T-helper 22 cell (primary cell): Measurements from ENCODE around the gene OR56A4.

Experiments used
- DNase-seq: peaks from one replicate; pipeline ENCODE4 v3.0.0-alpha.2; 2020; ENCODE audit warnings: low read depth

The OR56A4 gene

DNA sequence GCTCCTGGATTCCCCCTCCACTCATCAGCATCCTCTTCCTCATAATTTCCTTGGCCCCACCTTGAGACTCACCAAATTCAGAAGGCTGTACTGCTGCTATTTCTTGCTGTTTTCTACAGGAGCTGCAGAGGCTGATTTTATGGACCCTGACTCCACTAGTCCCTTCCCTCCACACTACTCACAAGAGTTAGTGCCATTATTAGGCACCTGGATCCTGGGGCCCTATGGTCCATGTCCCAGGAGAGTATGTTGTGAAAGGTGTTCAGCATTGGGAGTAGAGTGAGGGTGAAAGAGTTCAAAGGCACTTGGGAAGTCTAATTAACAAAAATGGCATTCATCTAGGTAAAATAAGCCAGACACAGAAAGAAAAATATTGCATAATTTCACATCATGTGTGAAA lies at the start of gene OR56A4:
OR56A4 (minus strand) TSS at position 101 of the 400 bp plus-strand sequence. CDS start 3,954 bp downstream, outside the sequence.
- DNase-seq = no peak

GRCh38 chr11:6055569-6055968 lies 48.8 kb upstream of the OR56A4 start:
- DNase-seq = no peak

DNA sequence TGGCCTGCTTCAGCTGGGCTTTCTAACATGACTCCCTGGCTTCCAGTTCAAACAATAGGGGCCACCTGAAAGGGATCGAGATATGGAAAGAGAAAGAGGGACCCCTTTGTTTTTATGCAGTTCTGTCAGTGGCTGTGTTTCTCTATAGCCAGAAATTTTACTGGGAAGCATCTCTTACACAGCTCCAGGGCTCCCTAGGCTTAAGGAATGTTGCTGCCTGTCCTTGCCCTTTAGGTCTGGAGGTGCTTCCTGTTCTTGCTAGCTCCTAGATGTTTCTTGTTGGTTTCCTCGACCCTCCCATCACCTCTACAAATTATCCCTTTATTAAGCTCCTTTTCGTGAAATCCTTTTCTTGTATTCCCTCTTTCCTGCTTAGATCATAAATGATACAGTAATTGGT lies 45.6 kb upstream of the OR56A4 start:
- no peak for DNase-seq

- no peak for DNase-seq
These were observed 34.1 kb upstream of the OR56A4 start for GRCh38 chr11:6040874-6041273.

DNA sequence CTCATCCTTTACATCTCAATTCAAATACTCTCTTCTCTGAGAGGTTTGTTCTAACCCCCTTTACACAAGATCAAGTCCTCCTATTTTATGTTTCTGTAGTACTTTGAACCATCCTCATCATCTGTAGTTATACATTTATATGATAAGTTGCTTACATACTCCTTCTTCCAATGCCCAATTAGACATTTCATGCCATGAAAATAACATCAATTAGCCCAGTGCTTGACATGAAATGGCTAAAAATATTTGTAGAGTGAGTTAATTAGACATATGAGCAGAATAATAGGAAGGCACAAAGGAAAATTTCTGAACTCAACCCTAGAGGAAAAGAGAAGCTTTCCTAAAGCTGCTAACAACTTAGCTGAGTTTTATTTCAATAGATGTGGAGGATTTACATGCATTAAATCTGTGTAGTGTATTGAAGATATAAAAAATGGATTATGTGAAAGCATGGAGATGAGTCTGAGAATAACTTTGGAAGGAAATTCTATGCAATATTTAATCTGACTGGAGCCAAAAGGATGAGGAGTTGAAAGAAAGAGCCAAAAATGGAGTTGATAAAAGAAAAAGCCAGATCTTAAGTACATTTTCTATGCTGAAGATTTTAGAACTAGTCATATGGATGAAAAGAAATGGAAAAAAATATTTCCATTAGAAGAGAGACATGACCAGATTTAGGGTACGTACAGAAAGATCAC lies 24.1 kb upstream of the OR56A4 start, which contains the start of gene OR56A1:
OR56A1 (minus strand) TSS at position 51 of the 698 bp plus-strand sequence. CDS start 3,066 bp downstream, outside the sequence.
- no peak for DNase-seq

GRCh38 chr11:6027501-6027900 lies 20.8 kb upstream of the OR56A4 start:
- no peak for DNase-seq

GRCh38 chr11:6025056-6025455 lies 18.3 kb upstream of the OR56A4 start:
- DNase-seq = no peak

DNA sequence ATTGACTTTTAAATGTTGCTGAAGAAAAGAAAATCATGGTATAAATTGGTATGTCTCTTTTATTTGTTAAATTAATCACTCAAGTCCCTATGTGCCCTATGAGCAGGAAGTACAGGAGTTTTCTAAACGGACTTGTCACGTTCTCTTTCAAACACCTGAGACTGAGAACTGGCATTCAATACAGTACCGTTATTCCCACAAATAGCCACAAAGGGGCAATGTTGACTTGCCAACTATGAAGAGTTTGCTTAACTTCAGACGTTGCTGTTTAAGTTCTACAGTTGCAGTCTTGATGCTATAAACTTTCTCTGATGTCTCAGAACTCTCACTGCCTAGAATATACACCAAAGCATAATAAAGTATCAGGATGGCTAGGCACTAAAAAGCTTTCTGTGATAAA lies 16.2 kb upstream of the OR56A4 start:
- no peak for DNase-seq

DNA sequence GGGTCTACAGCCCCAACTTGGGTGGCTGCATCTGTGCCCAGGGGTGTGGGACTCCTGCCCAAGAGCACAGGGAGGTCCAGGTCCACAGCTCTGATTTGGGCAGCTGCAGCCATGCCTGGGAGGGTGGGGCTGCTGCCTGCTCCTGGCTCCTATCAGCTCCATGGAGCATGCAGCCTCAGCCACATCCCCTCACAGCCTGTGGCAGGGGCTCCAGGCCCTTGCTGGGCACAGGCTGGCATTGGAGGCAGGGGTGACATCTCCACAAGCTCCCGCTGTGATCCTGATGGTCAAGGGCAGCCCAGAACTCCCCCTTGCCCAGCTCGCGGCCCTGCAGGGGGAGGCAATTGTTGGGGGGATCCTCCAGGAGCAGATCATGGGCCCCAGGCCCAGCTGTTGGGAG lies 6.3 kb upstream of the OR56A4 start:
- no peak for DNase-seq

DNA sequence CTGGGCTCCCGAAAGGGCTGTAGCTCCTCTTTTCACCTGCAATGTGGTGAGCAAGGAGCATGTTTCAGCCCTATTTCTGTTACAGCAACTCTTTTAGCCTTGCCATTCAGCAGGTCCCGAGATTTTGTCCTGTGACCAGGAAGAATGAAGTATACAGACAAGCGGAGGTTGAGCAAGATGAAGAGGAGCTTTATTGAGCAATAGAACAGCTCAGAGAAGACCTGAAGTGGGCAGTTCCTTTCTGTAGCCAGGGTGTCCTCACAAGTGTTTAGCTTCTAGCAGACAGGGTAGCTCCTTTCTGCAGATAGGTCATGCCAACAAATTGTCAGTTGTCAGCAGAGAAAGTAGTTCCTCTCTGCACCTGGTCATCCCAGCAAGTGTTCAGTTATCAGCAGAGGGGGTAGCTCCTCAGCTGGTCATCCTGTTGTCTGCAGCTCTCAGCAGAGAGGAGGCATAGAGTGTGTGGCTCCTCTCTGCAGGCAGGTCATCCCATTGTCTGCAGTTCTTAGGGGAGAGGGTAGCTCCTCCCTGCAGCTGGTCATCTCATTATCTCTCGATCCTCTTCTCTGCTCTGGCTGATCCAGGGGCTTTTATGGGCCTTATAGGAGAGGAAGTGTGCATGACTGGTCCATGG lies 5.4 kb upstream of the OR56A4 start:
- DNase-seq = no peak

- no peak for DNase-seq
These were observed 351 bp downstream of the OR56A4 start for GRCh38 chr11:6006395-6006794.

DNA sequence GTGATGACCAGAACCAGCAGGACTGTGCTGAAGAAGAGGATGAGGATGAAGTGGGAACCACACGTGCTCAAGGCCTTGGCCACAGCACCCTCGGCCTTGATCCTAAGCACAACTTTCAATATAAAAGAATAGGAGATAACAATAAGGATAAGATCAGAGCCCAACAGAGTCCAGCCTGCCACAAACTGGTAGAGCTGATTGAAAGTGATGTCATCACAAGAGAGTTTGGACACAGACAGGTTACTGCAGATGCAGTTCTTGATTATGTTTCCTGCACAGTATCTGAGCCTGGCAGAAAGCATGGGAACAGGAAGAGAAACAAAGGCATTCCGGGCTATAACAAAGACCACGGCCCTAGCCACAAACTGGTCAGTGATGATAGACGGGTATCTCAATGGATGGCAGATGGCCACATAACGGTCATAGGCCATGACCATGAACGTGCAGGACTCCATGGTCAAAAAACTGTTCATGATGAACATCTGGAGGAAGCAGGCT lies 4.5 kb downstream of the OR56A4 start:
- DNase-seq = no peak

DNA sequence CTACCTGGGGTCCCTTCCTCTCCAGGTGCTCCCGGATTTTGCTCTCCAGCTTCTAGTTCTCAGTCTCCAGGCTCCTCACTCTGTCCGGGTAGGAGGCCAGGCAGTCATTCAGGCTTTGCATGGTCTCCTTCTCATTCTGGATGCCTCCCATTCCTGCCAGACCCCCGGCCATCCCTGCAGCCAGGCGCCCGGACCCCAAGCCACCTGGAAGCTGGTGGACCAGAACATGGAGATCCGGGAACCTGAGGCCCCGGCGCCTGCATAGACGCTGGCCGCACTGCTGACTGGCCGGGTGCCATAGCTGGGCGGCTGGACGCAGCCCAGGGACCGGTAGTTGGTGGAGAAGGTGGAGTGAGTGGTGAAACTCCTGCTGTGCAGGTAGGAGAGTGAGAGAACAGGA lies 12.0 kb downstream of the OR56A4 start:
- DNase-seq = no peak

GRCh38 chr11:5992604-5993251 lies 14.0 kb downstream of the OR56A4 start:
- no peak for DNase-seq

GRCh38 chr11:5992150-5992549 lies 14.6 kb downstream of the OR56A4 start:
- no peak for DNase-seq

DNA sequence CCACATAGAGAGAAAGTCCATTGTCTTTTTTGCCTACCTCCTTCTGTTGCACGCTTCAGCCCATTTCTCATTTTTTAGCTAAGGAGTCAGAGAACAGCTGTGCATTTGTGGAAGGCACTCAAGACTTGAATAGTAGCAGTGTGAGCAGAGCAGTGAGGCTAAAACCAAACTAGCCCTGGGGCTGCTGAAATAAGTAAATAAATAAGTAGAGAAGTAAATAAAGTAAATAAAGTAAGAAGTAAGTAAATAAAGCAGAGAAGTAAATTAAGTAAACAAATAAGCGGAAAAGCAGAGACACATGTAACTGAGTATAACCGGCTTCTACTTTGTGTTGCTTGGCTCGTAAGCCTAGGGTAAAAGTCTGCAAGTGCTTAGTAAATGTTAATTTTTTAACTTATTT lies 17.5 kb downstream of the OR56A4 start:
- no peak for DNase-seq

GRCh38 chr11:5986885-5987284 lies 19.9 kb downstream of the OR56A4 start, which contains the start of gene OR52L1:
Gene OR52L1 (minus strand): TSS chr11:5986985. CDS start chr11:5986930, 55 bp downstream.
- DNase-seq = no peak

DNA sequence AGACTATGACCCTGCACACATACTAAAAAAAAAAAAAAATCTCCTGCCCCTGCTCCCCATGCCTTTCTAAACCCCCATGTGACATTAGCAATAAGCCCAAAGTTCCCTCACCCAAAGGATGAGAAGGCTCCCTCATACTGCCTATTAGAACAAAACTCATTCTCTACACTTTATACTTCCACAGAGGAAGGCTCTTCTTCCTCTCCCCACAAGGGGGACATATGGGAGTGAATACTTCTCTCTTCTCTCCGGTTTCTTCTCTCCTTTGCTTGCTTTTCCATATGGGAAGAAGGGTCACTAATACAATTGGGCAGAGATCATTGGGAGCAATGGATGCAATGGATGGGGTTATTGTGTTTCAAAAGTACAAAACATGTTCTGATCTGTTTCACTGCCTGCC lies 23.3 kb downstream of the OR56A4 start:
- DNase-seq = no peak

GRCh38 chr11:5973530-5973929 lies 33.2 kb downstream of the OR56A4 start:
- no peak for DNase-seq

GRCh38 chr11:5968394-5968793 lies 38.4 kb downstream of the OR56A4 start, which contains the start of gene OR56A5:
Gene OR56A5 (minus strand): TSS chr11:5968494. CDS start chr11:5968494, 0 bp downstream.
- DNase-seq = no peak

- DNase-seq = no peak
These were observed 39.0 kb downstream of the OR56A4 start for GRCh38 chr11:5967708-5968107.

DNA sequence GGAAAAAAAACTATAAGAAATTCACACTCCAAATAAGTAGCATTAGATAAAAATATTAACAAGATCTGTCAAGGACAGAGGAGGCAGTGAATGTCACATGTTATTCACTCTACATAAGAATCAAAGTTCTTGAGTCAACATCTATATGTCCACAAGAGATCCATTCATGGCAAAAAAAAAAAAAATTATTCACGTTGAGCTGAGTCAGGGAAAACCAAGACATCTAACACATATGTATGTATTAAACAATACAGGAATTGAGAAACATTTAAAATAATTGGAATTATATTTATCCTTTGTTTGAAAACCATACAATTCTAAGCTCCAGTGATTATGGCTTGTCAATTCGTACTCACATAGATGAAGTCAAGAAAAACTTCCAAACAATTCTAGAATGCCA lies 39.8 kb downstream of the OR56A4 start:
- no peak for DNase-seq
